ENCODE data around the gene TUSC2. TPM values are rescaled to one million over a fixed set of nuclear protein-coding genes. Genes with fewer than 3 reads are reported as not detected.

Gene TUSC2
- total RNA-seq, 3 donors from 2014 or later (not counting 1 experiment from before 2014, with no cell fraction given) = 18.4 to 23.4 (median 21.3) TPM

DNA sequence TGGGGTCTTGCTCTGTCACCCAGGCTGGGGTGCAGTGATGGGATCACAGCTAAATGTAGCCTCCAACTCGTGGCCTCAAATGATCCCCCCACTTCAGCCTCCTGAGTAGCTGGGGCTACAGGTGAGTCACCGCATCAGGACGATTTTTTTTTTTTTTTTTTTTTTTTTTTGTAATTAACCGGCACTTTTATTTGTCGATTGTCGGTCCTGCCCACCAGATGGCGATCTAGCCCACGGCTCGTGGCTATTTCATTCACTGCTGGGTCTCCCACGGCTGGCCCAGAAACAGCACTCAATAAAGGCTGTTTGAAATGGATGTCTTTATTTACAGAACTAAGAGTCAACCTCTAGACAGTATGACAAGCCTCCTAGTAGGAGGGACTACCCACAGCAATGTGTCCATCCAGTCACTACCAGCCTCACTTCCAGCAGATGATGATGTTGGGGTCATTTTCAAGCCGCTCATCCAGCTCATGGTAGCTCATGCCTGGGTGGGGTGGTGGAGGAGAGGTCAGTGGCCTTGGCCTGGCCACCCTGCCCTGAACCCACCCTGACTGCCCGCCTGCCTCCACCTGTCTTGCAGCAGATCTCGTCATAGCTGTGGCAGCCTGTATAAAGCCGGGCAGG is 19.3 kb upstream of the TUSC2 start:
- peaks cover 27% of the 10 kb centered on the region for H3K36me3 ChIP-seq (ENCODE audit: control insufficient read depth, insufficient read depth, low read length)
- no peaks in the 10 kb centered on the region for H3K9me3 ChIP-seq (ENCODE audit: control insufficient read depth, insufficient read depth, low read length)
- peak; percentile 20 to 49 (median 37) for ATAC-seq
- 29% methylated on average over 13 of the region's 14 CpGs for WGBS (ENCODE audit: insufficient coverage)
- no peaks in the 10 kb centered on the region for H3K9me3 Mint-ChIP-seq
- peak overlapping the region; percentile 77 for H3K4me3 Mint-ChIP-seq
- H3K4me1 Mint-ChIP-seq = peaks cover 43 to 80% of the 10 kb centered on the region in 2 donors
- DNase-seq = peak; percentile 76 to 91
- TF ChIP-seq, protein P1, sequence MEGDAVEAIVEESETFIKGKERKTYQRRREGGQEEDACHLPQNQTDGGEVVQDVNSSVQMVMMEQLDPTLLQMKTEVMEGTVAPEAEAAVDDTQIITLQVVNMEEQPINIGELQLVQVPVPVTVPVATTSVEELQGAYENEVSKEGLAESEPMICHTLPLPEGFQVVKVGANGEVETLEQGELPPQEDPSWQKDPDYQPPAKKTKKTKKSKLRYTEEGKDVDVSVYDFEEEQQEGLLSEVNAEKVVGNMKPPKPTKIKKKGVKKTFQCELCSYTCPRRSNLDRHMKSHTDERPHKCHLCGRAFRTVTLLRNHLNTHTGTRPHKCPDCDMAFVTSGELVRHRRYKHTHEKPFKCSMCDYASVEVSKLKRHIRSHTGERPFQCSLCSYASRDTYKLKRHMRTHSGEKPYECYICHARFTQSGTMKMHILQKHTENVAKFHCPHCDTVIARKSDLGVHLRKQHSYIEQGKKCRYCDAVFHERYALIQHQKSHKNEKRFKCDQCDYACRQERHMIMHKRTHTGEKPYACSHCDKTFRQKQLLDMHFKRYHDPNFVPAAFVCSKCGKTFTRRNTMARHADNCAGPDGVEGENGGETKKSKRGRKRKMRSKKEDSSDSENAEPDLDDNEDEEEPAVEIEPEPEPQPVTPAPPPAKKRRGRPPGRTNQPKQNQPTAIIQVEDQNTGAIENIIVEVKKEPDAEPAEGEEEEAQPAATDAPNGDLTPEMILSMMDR (IDR thresholded peaks at IDR 0.05) = peak; percentile 66
- no peaks in the 10 kb centered on the region for H3K27me3 ChIP-seq (ENCODE audit: control insufficient read depth, insufficient read depth, low read length)
- H3K4me3 ChIP-seq (ENCODE audit: low read length) = no peak overlapping the region
- H3K27me3 Mint-ChIP-seq (ENCODE audit: low read depth in 2 of 2) = no peaks in the 10 kb centered on the region
- intact Hi-C loops (cut with micrococcal nuclease) = loop anchor here (1.0 kb wide), 3 partner anchors 195 to 264 kb away; partner anchors contain the start of gene CISH
- H3K4me1 ChIP-seq (ENCODE audit: control insufficient read depth, insufficient read depth, low read length) = peaks cover 87% of the 10 kb centered on the region
- H3K27ac Mint-ChIP-seq = peak overlapping the region; percentile 57 to 70
- peak overlapping the region; percentile 19 for H3K27ac ChIP-seq (ENCODE audit: low read length)
- H3K36me3 Mint-ChIP-seq = no peaks in the 10 kb centered on the region

DNA sequence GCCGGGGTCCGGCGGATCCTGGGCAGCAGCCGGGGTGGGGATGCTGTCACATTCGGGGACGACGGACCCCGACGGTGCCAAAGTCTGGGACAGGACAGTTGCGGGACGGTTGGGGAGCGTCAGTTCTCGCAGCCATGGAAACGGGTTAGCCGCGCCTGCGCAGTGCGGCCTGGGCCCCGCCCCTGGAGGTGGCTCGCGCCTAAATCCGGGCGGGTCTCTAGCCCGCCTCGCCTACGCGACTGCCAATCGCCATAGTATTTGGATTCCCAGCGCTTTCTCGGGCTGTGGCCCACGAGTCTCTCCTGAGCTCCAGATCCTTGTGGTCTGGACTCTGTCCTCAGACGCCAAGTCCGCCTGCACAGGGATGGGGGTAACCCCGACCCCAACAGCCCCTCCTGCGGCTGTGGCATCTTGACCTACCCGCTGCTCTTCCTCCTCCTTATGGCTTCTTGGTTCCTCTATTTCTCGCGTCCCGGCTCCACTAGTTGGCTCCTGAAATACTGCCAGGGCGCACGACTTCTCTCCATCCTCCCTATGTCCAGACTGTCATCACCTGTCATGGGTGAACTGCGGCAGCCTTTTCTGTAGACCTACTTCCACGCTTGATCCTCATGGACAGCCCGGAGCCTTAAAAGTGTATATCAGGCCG is 17.7 kb upstream of the TUSC2 start, which contains the start of gene ZMYND10:
ZMYND10 (minus strand) TSS at position 147 of the 649 bp plus-strand sequence. CDS start 153 bp downstream, outside the sequence.
- intact Hi-C loops (cut with micrococcal nuclease) = no loop called here
- peaks cover 39 to 88% of the 10 kb centered on the region in 2 donors for H3K4me1 Mint-ChIP-seq
- no peak for ATAC-seq

DNA sequence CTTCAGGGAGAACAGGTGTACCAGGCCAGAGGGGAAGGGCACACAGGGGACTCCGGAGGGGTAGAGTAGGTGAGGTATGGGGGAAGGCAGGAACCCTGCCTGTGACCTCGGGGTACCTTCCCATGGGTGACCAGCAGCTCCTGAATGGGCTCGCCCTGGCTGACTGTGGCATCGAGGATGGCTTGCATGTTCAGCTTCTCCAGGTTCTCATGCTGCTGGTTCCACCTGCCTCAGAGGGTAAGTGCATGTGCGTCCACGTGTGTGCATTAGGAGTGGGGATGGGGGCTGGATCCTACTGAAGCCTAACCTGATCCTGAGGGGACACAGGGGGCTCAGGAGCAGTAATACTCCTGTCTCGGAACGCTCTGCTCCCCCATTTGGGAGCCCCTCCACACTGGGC is 17.0 kb upstream of the TUSC2 start:
- 92% methylated on average over 8 of the region's 8 CpGs for WGBS (ENCODE audit: insufficient coverage)
- H3K4me1 Mint-ChIP-seq = peaks cover 32 to 84% of the 10 kb centered on the region in 2 donors
- ATAC-seq (no peak), DNase-seq (no peak)
- no peaks in the 10 kb centered on the region for H3K9me3 Mint-ChIP-seq
- TF ChIP-seq, protein P1 (IDR thresholded peaks at IDR 0.05) = no peak
- H3K4me1 ChIP-seq (ENCODE audit: control insufficient read depth, insufficient read depth, low read length) = peaks cover 85% of the 10 kb centered on the region
- H3K4me3 Mint-ChIP-seq = peak overlapping the region; percentile 25
- no peaks in the 10 kb centered on the region for H3K36me3 Mint-ChIP-seq
- no peak overlapping the region for H3K27ac ChIP-seq (ENCODE audit: low read length)
- H3K27ac Mint-ChIP-seq = no peak overlapping the region
- H3K27me3 ChIP-seq (ENCODE audit: control insufficient read depth, insufficient read depth, low read length) = no peaks in the 10 kb centered on the region
- peaks cover 23% of the 10 kb centered on the region for H3K36me3 ChIP-seq (ENCODE audit: control insufficient read depth, insufficient read depth, low read length)
- no peaks in the 10 kb centered on the region for H3K9me3 ChIP-seq (ENCODE audit: control insufficient read depth, insufficient read depth, low read length)
- H3K4me3 ChIP-seq (ENCODE audit: low read length) = no peak overlapping the region
- intact Hi-C loops (cut with micrococcal nuclease) = no loop called here
- no peaks in the 10 kb centered on the region for H3K27me3 Mint-ChIP-seq (ENCODE audit: low read depth in 2 of 2)

More for the DNA sequence above, 17.7 kb upstream of the TUSC2 start, which contains the start of gene ZMYND10:
- no peaks in the 10 kb centered on the region for H3K9me3 Mint-ChIP-seq
- TF ChIP-seq, protein P1 (IDR thresholded peaks at IDR 0.05) = no peak
- H3K36me3 Mint-ChIP-seq = no peaks in the 10 kb centered on the region
- peak; percentile 47 to 88 for DNase-seq
- 16% methylated on average over 45 of the region's 45 CpGs for WGBS (ENCODE audit: insufficient coverage)
- peak within 1 kb of the TSS in 1 of 2 donors; percentile 73 for H3K27ac Mint-ChIP-seq
- Histone ChIP-seq H3K27ac (ENCODE audit: low read length) (no peak within 1 kb of the TSS), H3K4me3 (ENCODE audit: low read length) (peak within 1 kb of the TSS; percentile 11), H3K9me3 (ENCODE audit: control insufficient read depth, insufficient read depth, low read length) (no peaks in the 10 kb centered on the region), H3K4me1 (ENCODE audit: control insufficient read depth, insufficient read depth, low read length) (peaks cover 90% of the 10 kb centered on the region), H3K27me3 (ENCODE audit: control insufficient read depth, insufficient read depth, low read length) (no peaks in the 10 kb centered on the region), H3K36me3 (ENCODE audit: control insufficient read depth, insufficient read depth, low read length) (peaks cover 23% of the 10 kb centered on the region)
- H3K27me3 Mint-ChIP-seq (ENCODE audit: low read depth in 2 of 2) = no peaks in the 10 kb centered on the region
- H3K4me3 Mint-ChIP-seq = peak within 1 kb of the TSS; percentile 82

All from natural killer cell (primary cell).